GM06990 (cell line): ENCODE measurements around the gene IQSEC3.
"Not testable (repeated sequence)": the region's sequence is repeated elsewhere in the genome, so short reads cannot be mapped to it uniquely, and the experiment has no call there.

Experiments
- DNase-seq: peaks from one replicate; pipeline ENCODE4 v3.0.0-alpha.2; 2011; ENCODE audit not compliant: insufficient read length; ENCODE audit errors: extremely low read depth
- H3K27me3 ChIP-seq: replicated peaks from 2 replicates; pipeline ENCODE4 v1.6.0; 2011; ENCODE audit warnings: low read length; ENCODE audit not compliant: control insufficient read depth, insufficient read depth
- H3K36me3 ChIP-seq: 2 replicates; pipeline ENCODE4 v1.5.1; 2011; ENCODE audit warnings: low read length; ENCODE audit not compliant: control insufficient read depth, insufficient read depth
- H3K4me3 ChIP-seq: replicated peaks from 2 replicates; pipeline ENCODE4 v1.5.1; 2011; ENCODE audit warnings: low read depth, mild to moderate bottlenecking, control low read depth, low read length
- TF ChIP-seq, protein P1 (sequence below): IDR thresholded peaks from 2 replicates; pipeline ENCODE4 v1.5.1; 2011; ENCODE audit warnings: low read length, control low read depth, mild to moderate bottlenecking, inconsistent platforms; ENCODE audit not compliant: insufficient read depth, poor library complexity, severe bottlenecking

IQSEC3 gene

DNA sequence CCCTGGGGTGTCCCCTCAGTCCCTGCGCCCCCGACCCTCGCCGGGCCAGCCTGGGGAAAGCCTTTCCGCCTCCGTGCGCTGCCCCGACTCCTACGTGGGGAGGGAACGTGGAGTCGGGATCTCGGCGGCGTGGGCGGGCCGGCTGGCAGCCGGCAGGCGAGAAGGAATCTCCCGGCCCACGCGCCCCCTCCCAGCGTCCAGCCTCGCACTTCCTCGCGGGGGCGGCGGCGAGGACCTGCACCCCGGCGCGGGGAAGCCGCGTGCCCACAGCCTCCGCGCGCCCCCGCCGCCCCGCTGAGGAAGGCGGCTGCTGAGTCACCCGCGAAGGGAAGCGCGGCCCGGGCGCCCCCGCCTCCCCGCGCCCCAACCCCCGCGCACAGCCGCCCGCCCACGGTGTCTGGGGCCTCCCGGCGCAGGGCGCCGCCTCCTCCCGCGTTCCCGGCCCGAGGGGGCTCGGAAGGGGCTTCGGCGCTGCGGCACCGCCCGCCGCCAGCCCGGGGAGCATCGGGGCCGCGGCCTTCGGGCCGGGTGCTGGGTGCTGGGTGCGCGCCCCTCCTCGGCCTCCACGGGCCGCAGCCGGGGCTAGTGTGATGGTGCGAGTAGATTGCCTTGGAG is 11.3 kb downstream of the IQSEC3 start:
- not testable (repeated sequence) for DNase-seq, H3K4me3 ChIP-seq, H3K36me3 ChIP-seq, H3K27me3 ChIP-seq

GRCh38 chr12:78981-79380 is 12.4 kb downstream of the IQSEC3 start:
- TF ChIP-seq, protein P1, sequence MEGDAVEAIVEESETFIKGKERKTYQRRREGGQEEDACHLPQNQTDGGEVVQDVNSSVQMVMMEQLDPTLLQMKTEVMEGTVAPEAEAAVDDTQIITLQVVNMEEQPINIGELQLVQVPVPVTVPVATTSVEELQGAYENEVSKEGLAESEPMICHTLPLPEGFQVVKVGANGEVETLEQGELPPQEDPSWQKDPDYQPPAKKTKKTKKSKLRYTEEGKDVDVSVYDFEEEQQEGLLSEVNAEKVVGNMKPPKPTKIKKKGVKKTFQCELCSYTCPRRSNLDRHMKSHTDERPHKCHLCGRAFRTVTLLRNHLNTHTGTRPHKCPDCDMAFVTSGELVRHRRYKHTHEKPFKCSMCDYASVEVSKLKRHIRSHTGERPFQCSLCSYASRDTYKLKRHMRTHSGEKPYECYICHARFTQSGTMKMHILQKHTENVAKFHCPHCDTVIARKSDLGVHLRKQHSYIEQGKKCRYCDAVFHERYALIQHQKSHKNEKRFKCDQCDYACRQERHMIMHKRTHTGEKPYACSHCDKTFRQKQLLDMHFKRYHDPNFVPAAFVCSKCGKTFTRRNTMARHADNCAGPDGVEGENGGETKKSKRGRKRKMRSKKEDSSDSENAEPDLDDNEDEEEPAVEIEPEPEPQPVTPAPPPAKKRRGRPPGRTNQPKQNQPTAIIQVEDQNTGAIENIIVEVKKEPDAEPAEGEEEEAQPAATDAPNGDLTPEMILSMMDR: no peak
- Histone ChIP-seq H3K36me3 (no peaks in the 10 kb centered on the region), H3K27me3 (peaks cover 3% of the 10 kb centered on the region)

GRCh38 chr12:80681-81190 is 14.2 kb downstream of the IQSEC3 start:
- H3K36me3 ChIP-seq: no peaks in the 10 kb centered on the region
- TF ChIP-seq, protein P1: no peak
- H3K27me3 ChIP-seq: peaks cover 4% of the 10 kb centered on the region
- H3K4me3 ChIP-seq: no peak overlapping the region
- no peak for DNase-seq

More at GRCh38 chr12:78981-79380, 12.4 kb downstream of the IQSEC3 start:
- no peak for DNase-seq
- no peak overlapping the region for H3K4me3 ChIP-seq

DNA sequence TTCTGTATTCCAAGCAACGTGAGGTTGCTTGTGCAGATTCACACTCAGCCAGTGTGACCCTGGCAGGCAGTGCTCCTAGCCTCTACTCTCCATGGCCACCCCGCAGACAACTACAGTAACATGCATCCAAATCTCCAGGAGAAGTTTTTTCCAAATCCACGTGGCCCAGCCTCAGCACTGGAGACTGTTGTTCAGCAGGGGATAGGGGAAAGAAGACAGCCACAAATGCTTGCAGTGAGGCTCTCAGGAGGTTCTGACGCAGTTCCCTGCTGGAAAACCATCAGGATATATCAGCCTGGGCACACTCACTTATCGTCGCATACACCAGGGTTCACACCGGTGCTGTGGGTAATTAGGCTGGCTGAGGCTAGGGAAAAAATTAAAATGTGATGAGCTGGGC is 16.2 kb downstream of the IQSEC3 start:
- TF ChIP-seq, protein P1: no peak
- Histone ChIP-seq H3K4me3 (no peak overlapping the region), H3K27me3 (peaks cover 4% of the 10 kb centered on the region), H3K36me3 (no peaks in the 10 kb centered on the region)
- DNase-seq: no peak

GRCh38 chr12:84056-84455 is 17.5 kb downstream of the IQSEC3 start:
- Histone ChIP-seq H3K4me3 (no peak overlapping the region), H3K36me3 (no peaks in the 10 kb centered on the region), H3K27me3 (peaks cover 4% of the 10 kb centered on the region)
- TF ChIP-seq, protein P1: no peak
- no peak for DNase-seq

DNA sequence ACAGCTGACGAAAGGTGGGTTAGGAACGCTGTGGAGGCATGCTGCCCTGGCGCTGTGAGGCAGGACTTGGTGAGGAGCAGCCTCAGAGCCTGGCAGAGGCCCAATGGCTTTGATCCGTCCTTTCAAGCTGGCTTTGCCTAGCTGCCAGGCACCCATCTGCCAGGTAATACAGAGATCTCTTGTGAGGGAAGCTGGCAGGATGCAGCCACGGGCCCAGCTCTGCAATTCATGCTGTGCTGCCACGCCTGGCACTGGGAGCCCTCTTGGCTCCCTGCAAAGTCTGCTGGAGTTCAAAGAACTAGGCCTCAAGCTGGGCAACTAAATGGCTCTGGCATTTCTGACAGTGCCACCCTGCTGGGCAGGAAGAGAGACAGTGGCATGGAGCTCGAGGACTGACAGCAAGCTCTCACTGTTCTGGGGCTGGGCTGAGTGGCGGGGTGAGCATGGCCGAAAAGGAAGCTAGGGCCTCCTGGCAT is 18.7 kb downstream of the IQSEC3 start:
- TF ChIP-seq, protein P1: no peak
- no peak for DNase-seq
- peaks cover 4% of the 10 kb centered on the region for H3K27me3 ChIP-seq
- no peak overlapping the region for H3K4me3 ChIP-seq
- no peaks in the 10 kb centered on the region for H3K36me3 ChIP-seq
